H1 (cell line): ENCODE results near the gene NSFL1C. TPM values are rescaled to one million over a fixed set of nuclear protein-coding genes. Genes with fewer than 3 reads are reported as not detected.

Experiments
- BACH1 ChIP-seq: IDR thresholded peaks from 2 replicates; pipeline ENCODE4 v1.6.1; 2012; ENCODE audit warnings: low read length, improper control_type of control experiment
- CHD7 ChIP-seq: fragments of 300-600 bp; sonication (generic); IDR thresholded peaks from 2 replicates; pipeline ENCODE4 v1.7.1; 2012; ENCODE audit warnings: low read length, moderate library complexity, mild to moderate bottlenecking, inconsistent platforms; ENCODE audit not compliant: insufficient replicate concordance
- CREB1 ChIP-seq: IDR thresholded peaks from 2 replicates; pipeline ENCODE4 v1.6.1; 2012; ENCODE audit warnings: inconsistent platforms
- JUN ChIP-seq: IDR thresholded peaks from 2 replicates; pipeline ENCODE4 v1.6.1; 2011; ENCODE audit warnings: low read depth, mild to moderate bottlenecking, improper control_type of control experiment, low read length
- KDM1A ChIP-seq: fragments of 200-600, 300-600 bp; sonication (generic); IDR thresholded peaks from 2 replicates; pipeline ENCODE4 v1.7.1; 2016; ENCODE audit warnings: mild to moderate bottlenecking, low read length, borderline replicate concordance
- RXRA ChIP-seq: IDR thresholded peaks from 2 replicates; pipeline ENCODE4 v1.6.1; 2011; ENCODE audit warnings: low read depth, mild to moderate bottlenecking, low read length, moderate library complexity; ENCODE audit not compliant: insufficient read depth
- SP2 ChIP-seq: IDR thresholded peaks from 2 replicates; pipeline ENCODE4 v1.6.1; 2012; ENCODE audit warnings: mild to moderate bottlenecking, low read length, inconsistent platforms
- SP4 ChIP-seq: IDR thresholded peaks from 2 replicates; pipeline ENCODE4 v1.6.1; 2012; ENCODE audit warnings: low read length, inconsistent platforms
- SUZ12 ChIP-seq: fragments of 200-600 bp; sonication (generic); IDR thresholded peaks from 2 replicates; pipeline ENCODE4 v1.6.1; 2012; ENCODE audit warnings: mild to moderate bottlenecking, inconsistent platforms, low read length, moderate library complexity, mixed read lengths
- TCF12 ChIP-seq: IDR thresholded peaks from 2 replicates; pipeline ENCODE4 v1.6.1; 2011; ENCODE audit warnings: low read depth, mild to moderate bottlenecking, low read length
- polyA plus RNA-seq, 7 experiments: library from polyadenylated mRNA; depleted of rRNA in 3 of 7; stranded (reverse) in 5 of 7; unstranded in 2 of 7; fragments of >200 nt in 5 of 7; fragments of 200-250 nt in 2 of 7; gene quantifications; 1 replicate in 5 of 7; 2 replicates in 1 of 7; 4 replicates in 1 of 7; pipeline versions ENCODE4 v1.2.1 to v1.2.3, GENCODE V29; 2011 to 2013; ENCODE audit warnings: missing spikeins in 2 of 7, mixed read lengths in 2 of 7
- total RNA-seq: library from RNA; stranded (reverse); fragmentation: NEBNext Ultra II Directional; extraction: Animal tissue kit (Norgen Biotek cat#: 25700); gene quantifications from 2 replicates; pipeline ENCODE4 v1.2.1, GENCODE V29; 2021
- TF ChIP-seq, protein P1 (sequence below): IDR thresholded peaks from 2 replicates; pipeline ENCODE4 v1.6.1; 2011; ENCODE audit warnings: low read depth, mild to moderate bottlenecking, low read length; ENCODE audit not compliant: insufficient read depth

NSFL1C gene
- total and polyA plus RNA-seq, 2 of the 8 experiments (the other 6 are each of a cell fraction or from before 2014, with no cell fraction given), result 21.6 to 98.0 TPM

GRCh38 chr20:1396264-1396663 is 70.4 kb downstream of the NSFL1C start (continued):
- no peak for TF ChIP-seq CHD7
- no peak for TF ChIP-seq CREB1
- no peak for TF ChIP-seq BACH1
- TF ChIP-seq RXRA, result no peak
- TF ChIP-seq JUN, result no peak
- no peak for TF ChIP-seq SP4
- TF ChIP-seq, protein P1, sequence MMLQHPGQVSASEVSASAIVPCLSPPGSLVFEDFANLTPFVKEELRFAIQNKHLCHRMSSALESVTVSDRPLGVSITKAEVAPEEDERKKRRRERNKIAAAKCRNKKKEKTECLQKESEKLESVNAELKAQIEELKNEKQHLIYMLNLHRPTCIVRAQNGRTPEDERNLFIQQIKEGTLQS, result no peak
- no peak for TF ChIP-seq TCF12
- no peak for TF ChIP-seq KDM1A
- no peak for TF ChIP-seq SUZ12
- no peak for TF ChIP-seq SP2
